HG03060 (cell line): ENCODE results near the gene C9orf40.

ENCODE experiments used
- ATAC-seq: cut with Tn5 transposase; IDR thresholded peaks from one replicate; pipeline ENCODE4 v1.9.1; 2021; ENCODE audit warnings: low read depth, moderate number of reproducible peaks; ENCODE audit not compliant: unreplicated experiment

The C9orf40 gene

GRCh38 chr9:74942801-74943200 is 9.9 kb downstream of the C9orf40 start:
- ATAC-seq: no peak

- no peak for ATAC-seq
Measured at GRCh38 chr9:74940600-74940999, 12.1 kb downstream of the C9orf40 start.

DNA sequence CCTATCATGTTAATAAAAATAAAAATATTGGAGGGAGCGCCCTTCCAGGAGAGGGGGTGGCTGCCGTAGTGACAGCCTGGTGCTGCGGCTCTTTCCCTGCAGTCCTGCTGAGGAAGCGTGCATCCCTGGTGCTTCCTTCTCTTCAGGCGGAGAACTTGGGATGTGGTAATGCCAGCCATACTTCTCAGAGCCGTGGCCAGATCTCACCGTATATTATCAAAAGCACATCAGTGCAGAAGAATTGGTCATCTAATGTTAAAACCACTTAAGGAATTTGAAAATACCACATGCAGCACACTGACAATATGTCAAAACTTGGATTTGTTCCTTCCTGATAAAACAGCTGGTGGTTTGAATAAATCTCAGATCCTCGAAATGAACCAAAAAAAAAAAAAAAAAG is 17.7 kb downstream of the C9orf40 start:
- no peak for ATAC-seq

- no peak for ATAC-seq
Measured at GRCh38 chr9:74921737-74922136, 31.0 kb downstream of the C9orf40 start.

DNA sequence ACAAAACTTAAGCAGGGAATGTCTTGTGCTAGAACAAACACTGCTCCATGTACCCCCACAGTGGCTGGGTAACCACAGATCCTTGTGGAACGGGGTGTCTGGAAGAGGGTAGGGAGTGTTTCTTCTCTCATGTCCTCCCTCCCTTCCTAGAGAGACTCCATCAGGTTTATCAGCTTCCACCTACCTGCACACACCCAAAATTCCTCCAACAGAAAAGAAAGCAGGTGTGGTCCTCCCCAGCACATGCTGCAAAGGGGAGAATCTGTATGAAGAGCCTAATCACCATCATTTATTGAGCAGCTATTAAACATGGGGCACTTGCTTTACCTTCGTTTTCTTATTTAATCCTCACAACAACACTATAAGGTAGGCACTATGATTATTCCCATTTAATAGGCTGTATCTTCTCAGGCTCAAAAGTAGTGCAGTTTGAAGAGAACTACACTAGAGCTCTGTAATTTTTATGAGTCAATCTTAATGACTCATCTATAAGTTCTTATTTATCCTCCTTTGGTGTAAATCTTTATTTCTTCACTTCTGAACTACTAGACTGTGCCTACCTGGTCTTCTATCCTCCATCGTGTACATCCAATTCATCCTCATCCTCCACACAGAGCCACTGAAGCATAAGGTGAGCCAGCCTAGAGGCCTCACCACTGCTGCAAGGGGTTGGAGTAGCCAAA is 31.6 kb downstream of the C9orf40 start:
- no peak for ATAC-seq

GRCh38 chr9:74910036-74910435 is 42.7 kb downstream of the C9orf40 start:
- ATAC-seq: no peak

GRCh38 chr9:74908665-74909064 is 44.0 kb downstream of the C9orf40 start:
- no peak for ATAC-seq

- no peak for ATAC-seq
Measured at GRCh38 chr9:74907085-74907484, 45.6 kb downstream of the C9orf40 start.

DNA sequence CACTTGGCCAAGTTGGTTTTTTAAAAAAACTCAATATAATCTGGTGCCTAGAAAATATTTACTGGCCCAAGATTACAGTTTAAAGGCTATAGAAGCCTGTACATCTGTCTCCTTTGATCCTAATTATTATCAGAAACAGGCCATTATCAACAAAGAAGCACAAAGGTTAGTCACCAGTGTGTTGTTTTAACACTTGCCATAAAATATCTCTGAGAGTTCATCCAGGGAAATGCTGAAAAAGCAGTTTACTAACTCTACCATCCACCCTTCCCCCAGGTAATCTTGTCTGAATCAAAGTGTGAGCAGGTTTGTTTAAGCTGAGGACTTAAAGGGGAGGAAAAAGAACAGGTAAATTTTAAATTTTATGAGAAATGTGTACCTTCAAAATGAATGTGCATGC is 51.7 kb downstream of the C9orf40 start:
- ATAC-seq: no peak
